GM19463 (cell line): Measurements from ENCODE around the gene GPC5.
"Not testable (repeated sequence)": the region's sequence is repeated elsewhere in the genome, so short reads cannot be mapped to it uniquely, and the experiment has no call there.

Experiments
- ATAC-seq: cut with Tn5 transposase; IDR thresholded peaks from one replicate; pipeline ENCODE4 v1.9.1; 2021; ENCODE audit warnings: mild to moderate bottlenecking, moderate library complexity; ENCODE audit not compliant: unreplicated experiment

The GPC5 gene

DNA sequence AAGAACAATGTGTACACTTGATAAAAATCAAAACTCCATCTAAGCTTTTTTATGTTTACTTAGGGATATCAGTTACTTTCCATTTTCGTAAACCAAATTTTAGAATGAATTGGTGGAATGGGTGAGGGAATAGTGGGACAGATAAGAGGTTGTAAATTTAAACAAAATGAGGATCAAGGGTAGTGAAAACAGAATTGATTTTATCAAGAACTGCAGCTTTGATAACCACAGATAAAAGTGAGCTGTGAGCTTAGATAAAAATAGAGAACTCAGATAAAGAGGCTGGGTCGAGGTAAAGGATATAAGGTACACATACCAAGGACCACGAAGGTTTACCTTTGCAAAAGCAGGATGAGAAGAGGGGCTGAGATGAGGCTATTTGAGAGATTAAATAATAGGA, 1015.0 kb downstream of the GPC5 start:
- no peak for ATAC-seq

DNA sequence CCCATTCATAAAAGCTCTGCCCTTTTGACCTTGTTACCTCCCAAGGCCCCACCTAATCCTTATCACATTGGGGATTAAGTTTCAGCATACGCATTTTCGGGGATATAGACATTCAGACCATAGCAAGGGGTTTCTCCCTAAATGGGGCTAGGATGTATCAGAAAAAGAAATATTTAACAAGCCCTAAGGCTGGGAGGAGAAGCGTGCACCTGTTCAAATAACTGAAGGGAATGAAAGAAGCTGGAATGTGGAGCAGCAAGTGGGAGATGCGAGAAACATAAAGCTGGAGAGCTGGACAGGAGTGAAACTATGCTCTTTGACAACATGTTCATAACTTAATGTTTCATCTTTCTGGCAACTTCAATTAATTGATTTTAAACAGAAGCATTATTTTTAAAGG, 1016.4 kb downstream of the GPC5 start:
- ATAC-seq, result no peak

DNA sequence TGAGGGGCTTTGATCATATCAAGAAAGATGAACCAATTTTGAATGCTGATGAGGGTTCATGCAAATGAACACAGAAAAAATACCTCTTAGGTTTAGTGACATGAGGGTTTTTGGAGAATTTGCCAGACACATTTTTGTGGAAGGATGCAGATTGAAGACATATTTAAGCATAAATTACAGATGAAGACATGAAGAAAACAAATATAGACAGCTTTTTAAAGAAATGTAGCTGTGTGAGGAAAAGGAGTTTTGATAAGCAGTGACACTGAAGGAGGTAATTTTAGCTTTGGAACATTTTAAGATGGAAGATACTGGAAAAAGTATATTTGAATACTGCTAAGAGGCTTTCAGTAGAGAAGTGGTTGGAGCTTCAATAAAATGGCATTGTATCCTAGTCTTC, 1017.4 kb downstream of the GPC5 start:
- no peak for ATAC-seq

DNA sequence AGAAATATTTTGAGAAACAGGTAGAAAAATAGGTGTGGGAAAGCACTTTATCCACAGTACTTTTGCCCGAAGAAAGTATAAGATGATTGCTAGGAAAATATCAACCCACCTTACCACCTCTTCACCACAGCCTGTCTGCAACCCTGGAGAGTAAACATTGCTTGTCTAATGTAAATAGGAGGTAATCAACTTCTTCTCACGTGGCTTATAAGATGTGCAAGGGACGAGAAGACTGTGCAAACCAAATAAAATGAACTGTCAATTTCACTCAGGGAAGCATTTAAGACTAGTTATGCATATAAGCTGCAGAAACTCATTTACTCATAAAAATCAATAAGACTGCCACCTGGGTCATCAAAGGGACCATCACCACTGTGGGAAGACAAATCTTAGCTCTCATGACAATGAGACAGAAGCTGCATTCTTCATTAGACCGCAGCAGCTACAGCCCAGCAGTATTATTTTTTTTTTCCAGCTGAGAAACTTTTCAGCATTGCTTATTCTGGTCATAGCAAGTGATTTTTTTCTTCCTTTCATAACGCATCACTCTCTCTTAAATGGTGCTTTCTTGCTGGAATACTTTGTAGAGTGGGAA, 1020.5 kb downstream of the GPC5 start:
- ATAC-seq, result no peak

DNA sequence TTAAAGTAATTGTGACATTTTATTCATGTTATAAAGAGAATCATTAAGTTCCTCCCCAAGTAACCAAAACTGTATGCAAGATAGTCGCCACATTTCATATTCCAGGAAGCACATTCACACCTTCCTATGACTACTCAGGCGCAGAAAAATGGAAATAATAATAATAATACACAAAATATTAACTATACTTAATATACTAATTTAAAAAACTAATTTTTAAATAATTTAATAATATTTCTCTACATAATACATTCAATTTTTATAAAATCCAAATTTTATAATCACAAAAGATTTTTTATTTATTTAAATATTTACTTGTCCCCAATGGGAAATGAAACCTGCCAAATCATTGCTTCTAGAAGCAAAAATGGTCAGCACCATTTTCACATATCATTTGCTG, 1030.8 kb downstream of the GPC5 start:
- no peak for ATAC-seq

DNA sequence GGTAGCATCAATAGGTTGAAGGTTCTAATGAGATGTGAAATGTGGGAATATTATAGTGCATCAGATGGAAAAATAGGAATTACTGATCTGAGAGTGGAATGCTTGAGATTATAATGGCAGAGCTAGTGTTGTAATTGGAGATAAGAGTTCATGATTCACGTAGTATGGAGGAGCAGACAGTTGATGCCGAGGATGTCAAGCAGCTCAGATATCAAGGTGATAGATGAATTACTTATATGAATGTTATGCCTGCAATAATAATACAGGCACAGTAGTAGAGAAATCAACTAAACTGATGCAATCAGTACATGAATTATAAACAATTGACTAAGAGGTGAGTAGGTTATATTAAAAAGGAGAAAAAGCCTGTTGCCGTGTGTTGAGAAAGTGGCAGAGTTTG, 1035.0 kb downstream of the GPC5 start:
- no peak for ATAC-seq

DNA sequence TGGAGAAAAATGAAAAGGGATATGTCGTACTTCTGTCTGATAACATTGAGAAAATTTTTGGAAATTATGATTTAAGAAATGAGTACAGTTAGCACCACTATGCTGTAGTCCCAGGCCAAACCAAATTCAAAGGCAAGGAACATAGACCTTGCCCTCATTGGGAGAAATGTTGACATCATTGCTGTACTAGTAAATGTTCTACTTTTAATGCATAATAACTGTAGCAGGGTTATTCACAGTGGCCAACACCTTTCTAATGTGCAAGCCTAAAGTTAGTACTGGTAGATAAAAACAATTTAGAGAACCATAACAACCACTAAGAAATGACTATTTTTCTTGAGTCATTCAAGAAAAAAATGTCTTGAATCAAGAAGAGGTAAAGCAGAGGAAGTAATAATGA, 1035.5 kb downstream of the GPC5 start:
- no peak for ATAC-seq

DNA sequence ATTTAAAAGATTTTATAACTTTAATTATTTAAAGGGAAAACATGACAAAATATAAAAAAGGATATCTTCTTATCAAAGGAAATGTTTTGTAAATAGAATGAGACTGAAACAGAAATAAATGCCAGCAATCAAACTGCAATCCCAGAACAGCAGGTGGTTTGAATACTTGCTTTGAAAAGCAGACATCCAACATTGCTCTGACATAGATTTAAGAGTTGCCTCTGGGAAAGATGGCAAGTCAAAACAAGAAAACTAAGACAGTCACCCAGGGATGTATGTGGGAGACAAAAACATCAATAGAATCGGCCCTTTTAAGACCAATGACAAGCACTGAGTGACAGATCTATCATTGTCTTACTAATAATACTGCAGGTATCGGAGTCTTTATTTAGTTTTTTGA, 1038.5 kb downstream of the GPC5 start:
- no peak for ATAC-seq

DNA sequence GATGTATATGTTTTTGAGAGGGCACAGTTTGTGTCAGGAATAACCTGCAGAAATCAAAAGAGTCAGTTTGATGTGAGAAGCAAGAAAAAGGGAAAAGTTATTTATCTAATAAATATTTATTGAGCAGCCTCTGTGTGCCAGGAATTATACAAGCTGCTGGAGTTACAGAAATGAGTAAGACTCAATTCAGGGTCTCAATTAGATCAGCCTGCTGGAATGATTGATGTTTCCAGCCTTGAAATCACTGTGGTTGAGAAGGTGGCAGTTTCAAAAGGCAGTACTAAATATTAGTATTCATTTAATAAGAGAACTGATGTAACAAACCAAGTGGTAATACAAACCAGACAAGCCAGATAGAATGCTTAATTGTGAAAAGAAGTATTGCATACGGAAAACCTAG, 1045.8 kb downstream of the GPC5 start:
- ATAC-seq, result no peak

DNA sequence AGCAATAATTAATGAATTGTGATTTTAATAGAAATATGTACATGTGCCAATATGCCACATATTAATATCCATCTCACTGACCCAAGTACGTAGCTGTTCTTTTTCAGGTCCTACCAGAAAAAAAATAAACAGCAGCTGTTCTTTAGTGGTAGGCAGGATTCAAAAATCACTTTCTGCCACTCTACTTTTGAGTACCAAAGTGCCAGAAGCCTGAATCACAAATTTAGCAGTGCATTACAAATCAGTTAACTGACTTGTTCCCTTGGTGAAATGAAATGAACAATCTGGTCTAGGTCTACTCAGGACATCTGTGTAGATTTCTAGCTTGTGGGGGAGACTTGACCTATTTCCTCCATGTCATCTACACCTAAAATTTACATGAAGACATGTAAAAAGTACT, 1052.6 kb downstream of the GPC5 start:
- ATAC-seq, result no peak

DNA sequence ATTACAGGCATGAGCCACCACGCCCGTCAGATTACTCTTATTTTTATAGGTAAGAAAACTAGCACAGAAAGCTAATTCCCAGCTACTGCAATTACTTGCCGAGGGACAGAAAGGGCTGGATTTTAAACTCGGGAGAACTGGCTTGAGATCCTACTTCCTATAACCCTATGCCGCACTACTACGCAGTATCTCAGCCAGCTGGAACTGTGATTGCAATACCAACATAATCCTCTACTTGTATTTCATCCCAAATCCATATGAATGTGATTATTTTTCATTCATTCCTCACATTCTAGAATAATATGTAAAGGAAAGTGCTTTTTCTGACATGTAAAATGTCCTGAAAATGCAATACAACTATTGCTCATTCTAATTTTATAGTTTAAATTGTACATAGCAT, 1054.4 kb downstream of the GPC5 start:
- no peak for ATAC-seq

DNA sequence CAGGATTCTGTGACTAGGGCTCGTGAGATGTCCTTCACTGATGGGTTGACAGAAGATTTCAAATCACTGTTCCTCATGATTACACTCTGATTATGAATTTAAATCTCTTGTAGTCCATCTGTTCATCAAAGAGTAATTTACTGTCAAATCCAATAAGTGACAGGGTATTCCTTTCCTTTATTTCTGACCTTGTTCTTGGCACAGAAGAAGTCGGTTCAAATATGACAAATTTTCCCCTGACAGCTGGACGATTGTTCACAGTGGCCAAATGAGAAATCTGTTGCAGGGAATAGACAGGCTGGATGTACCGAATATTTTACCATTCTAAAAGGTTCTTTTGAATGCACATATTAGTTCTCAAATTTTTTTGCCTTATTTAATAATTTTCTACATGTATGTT, 1060.9 kb downstream of the GPC5 start:
- ATAC-seq, result no peak

DNA sequence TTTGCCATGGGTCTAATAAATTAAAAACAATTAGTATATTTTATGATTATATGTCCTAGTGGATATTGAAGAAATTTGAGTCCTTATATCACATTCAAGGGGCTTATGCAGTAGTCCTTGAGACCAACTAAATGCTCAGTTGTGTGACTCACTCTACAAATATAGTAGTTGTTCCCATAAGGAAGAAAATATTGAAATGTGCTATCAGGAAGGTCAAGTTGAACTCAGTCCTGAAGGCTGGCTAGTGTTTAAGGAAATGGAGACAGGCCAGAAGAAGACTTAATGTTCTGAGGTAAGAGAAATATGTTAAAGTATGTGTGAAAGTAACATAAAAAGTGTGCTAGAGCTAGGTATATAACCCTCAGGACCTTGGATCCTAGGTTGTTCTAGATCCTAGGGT, 1062.1 kb downstream of the GPC5 start:
- ATAC-seq, result no peak

DNA sequence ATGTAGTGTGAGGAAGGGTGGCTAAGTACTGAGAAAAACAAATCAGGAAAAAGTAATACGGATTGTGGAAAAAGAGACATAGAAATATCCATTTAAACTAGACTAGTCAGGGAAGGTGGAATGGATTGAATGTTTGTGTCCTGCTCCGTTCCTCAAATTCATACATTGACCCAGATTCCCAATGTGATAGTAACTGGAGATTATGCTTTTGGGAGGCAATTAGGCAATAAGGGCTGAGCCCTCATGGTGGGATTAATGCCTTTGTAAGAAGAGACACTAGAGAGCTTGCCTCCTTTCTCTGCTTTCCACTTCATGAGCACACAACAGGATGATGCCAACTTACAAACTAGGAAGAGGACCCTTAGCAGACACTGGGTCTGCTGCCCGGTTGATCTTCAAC, 1063.0 kb downstream of the GPC5 start:
- no peak for ATAC-seq

DNA sequence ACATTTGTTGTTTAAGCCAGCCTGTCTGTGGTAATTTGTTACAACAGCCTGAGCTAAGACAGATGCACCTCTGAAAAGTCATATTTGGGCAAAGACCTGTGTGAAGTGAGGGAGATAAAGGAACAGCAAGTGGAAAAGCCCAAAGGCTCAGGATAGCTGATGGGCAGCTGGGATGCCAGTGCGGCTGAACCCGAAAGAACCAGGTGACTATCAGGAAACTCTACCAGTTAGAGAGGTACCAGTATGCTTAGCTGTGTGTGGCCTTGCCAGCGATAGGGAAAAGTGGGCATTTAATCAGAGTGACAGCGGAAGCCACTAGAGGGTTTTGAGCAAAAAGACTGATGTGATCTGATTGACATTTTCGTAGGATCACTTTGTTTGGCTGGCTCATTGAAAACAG, 1063.4 kb downstream of the GPC5 start:
- no peak for ATAC-seq

DNA sequence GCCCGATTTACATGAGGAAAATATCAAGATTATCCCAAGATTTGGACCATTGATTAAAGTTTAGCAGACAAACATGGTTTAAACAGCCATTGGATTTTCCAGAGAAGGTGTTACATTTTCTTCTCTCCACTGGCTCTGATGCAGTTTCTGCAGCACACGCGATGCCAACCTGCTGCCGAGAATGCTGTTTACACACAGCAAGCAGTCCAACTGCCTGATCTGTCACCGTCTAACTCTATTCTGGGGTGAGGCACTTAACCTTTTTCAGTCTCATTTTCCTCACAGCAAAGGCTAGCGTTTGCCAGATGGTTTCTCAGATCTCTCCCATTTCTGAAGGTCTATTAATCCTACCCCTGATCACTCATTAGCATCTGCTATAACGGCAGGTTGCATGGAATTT, 1064.7 kb downstream of the GPC5 start:
- no peak for ATAC-seq

DNA sequence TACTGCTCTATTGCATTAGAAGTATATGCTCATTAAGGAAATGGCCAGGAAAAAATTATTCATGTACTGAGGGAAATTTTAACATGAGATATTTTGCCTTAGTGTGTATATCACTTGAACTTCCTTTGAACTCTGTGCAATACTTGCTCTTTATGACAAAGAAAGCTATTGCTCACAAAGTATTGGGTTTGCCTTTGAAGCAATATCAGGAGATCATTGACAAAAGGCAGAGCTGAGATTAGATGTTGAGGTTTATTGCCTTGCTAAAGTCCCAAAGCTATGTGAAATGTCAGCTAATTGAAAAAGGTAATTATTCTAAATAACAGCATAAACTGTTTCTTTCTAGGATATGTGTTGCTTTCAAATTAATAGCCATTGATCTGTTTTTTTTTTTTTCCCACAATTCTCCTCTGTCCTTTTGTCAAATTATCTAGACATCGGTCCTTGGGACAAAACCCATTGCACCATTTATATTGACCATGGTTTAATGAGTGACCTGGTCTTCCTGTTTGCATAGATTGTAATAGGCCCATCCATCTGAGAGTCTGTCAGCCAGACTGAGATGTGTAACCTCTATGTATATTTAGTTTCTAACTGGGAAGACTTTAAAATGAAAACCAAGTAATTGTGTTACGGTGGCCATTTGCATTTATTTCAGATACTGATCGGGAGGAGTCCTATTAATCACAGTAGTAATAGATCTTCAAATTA, 1075.5 kb downstream of the GPC5 start:
- ATAC-seq, result no peak

DNA sequence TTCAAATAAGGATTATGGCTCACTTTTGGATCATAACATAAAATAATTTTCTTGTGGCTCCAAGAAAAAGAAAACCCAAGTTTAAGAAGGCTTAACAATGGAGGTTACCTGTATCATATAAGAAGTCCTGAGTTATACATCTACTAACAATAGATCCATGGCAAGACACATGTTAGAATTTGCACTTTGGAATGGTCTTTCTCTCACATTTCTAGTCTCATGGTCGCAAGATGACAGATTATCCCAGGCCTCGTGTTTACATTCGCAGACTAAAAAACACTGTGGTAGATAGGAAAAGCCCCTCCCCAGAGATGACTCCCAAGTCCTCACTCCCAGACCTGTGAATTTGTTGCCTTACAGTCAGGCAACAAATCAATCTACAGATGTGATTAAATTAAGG, 1082.0 kb downstream of the GPC5 start:
- ATAC-seq, result no peak

DNA sequence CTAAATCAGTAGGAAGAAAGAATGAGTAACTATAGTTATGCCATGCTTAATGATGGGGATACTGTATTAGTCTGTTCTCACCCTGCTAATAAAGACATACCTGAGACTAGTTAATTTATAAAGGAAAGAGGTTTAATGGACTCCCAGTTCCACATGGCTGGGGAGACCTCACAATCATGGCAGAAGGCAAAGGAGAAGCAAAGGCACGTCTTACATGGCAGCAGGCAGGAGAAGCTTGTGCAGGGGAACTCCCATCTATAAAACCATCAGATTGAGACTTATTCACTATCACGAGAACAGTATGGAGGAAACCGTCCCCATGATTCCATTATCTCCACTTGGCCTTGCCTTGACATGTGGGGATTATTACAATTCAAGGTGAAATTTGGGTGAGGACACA, 1084.4 kb downstream of the GPC5 start:
- ATAC-seq, result not testable (repeated sequence)

DNA sequence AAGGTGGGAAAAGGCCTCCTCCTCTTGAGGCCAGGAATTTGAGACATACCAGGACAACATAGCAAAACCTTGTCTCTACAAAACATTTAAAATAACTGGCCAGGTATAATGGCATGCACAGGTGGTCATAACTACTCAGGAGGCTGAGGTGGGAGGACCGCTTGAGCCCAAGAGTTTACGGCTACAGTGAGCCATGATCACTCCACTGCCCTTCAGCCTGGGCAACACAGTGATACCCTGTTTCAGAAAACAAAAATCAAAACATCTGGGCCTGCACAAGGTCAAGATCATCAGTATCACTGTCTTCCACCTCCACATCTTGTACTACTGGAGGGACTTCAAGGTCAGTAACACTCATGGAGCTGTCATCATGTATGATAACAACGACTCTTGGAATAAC, 1085.5 kb downstream of the GPC5 start:
- ATAC-seq, result no peak

DNA sequence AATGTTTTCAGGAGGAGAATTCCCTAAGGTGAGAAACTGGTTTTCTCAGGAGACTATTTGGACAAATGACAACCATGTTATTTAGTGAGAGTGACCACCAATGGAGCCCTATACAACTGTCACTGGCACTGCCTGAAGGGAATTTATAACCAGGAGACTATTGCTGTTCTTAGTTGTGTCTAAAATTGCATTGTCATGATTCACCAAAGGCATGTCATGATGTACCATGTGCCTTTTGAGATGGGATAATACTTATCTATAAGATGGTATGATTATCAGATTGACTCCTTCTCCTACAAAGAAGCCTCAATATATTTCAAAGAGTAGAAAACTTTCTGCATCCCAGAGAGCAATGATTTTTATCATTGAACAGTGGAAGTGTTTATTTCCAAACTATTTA, 1088.8 kb downstream of the GPC5 start:
- no peak for ATAC-seq

DNA sequence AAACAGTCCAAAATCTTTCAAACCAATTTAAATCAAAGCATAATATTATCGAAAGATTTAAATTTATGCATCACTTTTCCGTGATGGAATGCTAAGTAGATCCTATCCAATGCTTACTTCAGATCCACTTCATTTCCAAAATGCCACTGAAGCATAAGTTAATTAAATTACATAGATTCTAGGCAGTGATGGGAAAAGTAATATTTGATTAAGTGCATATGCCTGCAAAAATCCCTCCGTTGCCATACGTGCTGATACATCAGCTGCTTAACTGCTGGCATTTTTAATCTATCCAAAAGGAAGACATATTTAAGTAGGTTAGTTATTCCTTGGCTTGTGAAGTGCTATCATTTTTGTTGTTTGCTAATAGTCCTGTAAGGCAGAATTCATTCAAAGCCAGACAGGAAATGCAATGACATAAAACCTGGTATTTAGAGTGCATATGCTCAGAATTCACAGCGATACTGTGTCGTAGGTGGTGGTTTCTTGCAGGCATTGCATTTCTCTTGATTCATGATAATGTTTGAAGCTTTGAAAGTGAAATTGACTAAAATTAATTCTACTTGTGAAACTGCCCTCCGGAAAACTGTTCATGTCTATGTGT, 1089.9 kb downstream of the GPC5 start:
- no peak for ATAC-seq

DNA sequence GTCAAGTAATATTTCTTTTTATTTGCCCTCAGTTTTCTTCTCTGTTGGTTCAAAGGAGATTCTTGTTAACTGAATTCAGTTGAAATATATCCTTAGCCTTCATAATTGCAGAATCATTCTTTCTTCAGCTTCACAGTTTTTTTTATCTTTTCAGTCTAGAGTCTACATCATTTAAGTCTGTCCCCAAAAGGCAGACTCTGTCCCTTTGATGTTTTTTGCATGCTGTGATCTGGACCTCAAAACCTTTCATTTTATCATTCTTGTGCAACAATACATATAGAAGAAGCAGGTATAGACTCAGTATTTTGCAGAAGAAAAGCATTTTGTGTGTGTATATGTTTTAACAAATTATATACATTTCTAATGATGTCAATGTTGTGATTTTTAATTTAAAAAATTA, 1093.4 kb downstream of the GPC5 start:
- no peak for ATAC-seq
